ENCODE measurements around the gene OXTR.

The OXTR gene

GRCh38 chr3:8709801-8710507 lies 59.5 kb downstream of the OXTR start:
- DNase-seq = no peak

- DNase-seq = no peak
Observed at GRCh38 chr3:8709287-8709686, 60.1 kb downstream of the OXTR start.

GRCh38 chr3:8705575-8705974 lies 63.8 kb downstream of the OXTR start:
- no peak for DNase-seq

- no peak for DNase-seq
Observed at GRCh38 chr3:8702560-8702959, 66.9 kb downstream of the OXTR start.
